Ramos (cell line): ENCODE measurements around the gene MEF2D.

ENCODE experiments used
- in situ Hi-C: fragments of 300-500 bp; cut with MboI; formaldehyde crosslinking; loops from one replicate; pipeline ENCODE4 v1.14.3; 2022; ENCODE audit warnings: low sequenced_read_pairs; ENCODE audit not compliant: unreplicated experiment

MEF2D gene

GRCh38 chr1:156456625-156457465, 43.7 kb downstream of the MEF2D start:
- in situ Hi-C loops, result no loop called here

GRCh38 chr1:156455362-156455761, 45.2 kb downstream of the MEF2D start:
- in situ Hi-C loops, result no loop called here

- in situ Hi-C loops, result loop anchor here (5.0 kb wide), 1 partner anchor 154 kb away; no protein-coding TSS in a partner anchor
Measured at GRCh38 chr1:156452907-156453306, 47.7 kb downstream of the MEF2D start.

- in situ Hi-C loops, result loop anchor here (5.0 kb wide), 1 partner anchor 156 kb away; no protein-coding TSS in a partner anchor
Measured at GRCh38 chr1:156451505-156452160, 48.9 kb downstream of the MEF2D start.

GRCh38 chr1:156448134-156448967, 52.2 kb downstream of the MEF2D start:
- in situ Hi-C loops, result loop anchor here (10.0 kb wide), 1 partner anchor 354 kb away; no protein-coding TSS in a partner anchor

GRCh38 chr1:156445789-156446263, 54.7 kb downstream of the MEF2D start:
- in situ Hi-C loops, result loop anchor here (10.0 kb wide), 1 partner anchor 351 kb away; no protein-coding TSS in a partner anchor

GRCh38 chr1:156444407-156445001, 56.1 kb downstream of the MEF2D start:
- in situ Hi-C loops, result loop anchor here (5.0 to 10.0 kb wide), 2 partner anchors 62 to 350 kb away; no protein-coding TSS in a partner anchor

GRCh38 chr1:156443286-156443685, 57.3 kb downstream of the MEF2D start:
- in situ Hi-C loops, result loop anchor here (5.0 to 10.0 kb wide), 2 partner anchors 61 to 348 kb away; no protein-coding TSS in a partner anchor

GRCh38 chr1:156440654-156441437, 59.7 kb downstream of the MEF2D start:
- in situ Hi-C loops, result loop anchor here (5.0 to 10.0 kb wide), 2 partner anchors 59 to 346 kb away; no protein-coding TSS in a partner anchor

GRCh38 chr1:156439777-156440183, 60.8 kb downstream of the MEF2D start:
- in situ Hi-C loops, result loop anchor here (5.0 to 10.0 kb wide), 2 partner anchors 57 to 345 kb away; no protein-coding TSS in a partner anchor

- in situ Hi-C loops, result no loop called here
Measured at GRCh38 chr1:156439036-156439776, 61.4 kb downstream of the MEF2D start.

GRCh38 chr1:156438278-156438987, 62.1 kb downstream of the MEF2D start:
- in situ Hi-C loops, result no loop called here

GRCh38 chr1:156437037-156437867, 63.3 kb downstream of the MEF2D start:
- in situ Hi-C loops, result no loop called here

GRCh38 chr1:156436141-156437036, 64.2 kb downstream of the MEF2D start:
- in situ Hi-C loops, result no loop called here

GRCh38 chr1:156435545-156436140, 64.9 kb downstream of the MEF2D start:
- in situ Hi-C loops, result no loop called here
